ENCODE results near the gene SMG9.

DNA sequence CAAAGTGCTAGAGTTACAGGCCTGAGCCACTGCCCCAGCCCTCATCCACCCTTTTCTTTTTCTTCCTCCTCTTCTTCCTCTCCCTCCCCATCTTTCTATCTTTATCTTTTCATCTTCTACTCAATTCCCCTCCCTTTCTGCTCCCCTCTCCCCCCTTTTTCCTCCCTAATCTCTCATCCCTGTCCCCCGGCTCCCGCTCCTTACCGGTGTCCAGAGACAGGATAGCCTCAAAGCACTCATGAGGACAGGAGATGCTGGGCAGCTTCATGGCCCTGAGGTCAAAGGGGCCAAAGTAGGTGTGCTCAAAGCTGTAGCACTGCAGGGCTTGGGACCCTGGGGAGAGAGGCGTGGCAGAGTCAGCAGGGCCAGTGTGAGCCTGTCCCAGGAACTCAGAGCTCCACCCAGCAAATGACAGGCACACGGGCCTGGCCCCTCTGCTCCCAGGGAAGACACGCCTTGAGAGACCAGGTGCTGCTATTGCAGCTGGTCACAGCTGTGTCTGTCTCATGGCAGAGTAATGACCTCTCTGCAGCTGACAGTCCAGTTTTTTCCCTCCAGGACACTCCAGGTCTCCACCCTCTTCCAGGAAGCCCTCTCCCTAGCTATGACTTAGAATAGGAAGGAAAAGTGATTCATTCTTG, 44.9 kb upstream of the SMG9 start:
- TF ChIP-seq ZBTB7A (CRISPR knock-in tag; IDR thresholded peaks at IDR 0.05) (no peak), ZNF274 (CRISPR knock-in tag; IDR thresholded peaks at IDR 0.05) (no peak), ZFX (CRISPR knock-in tag; IDR thresholded peaks at IDR 0.05; ENCODE audit: low read depth) (no peak), ZNF790 (CRISPR knock-in tag; IDR thresholded peaks at IDR 0.05; ENCODE audit: borderline replicate concordance) (no peak), POLR2A (IDR thresholded peaks at IDR 0.05; ENCODE audit: insufficient read depth in 1 of 2, low read depth in 2 of 2, low read length in 2 of 2) (no peak), ZNF484 (CRISPR knock-in tag; IDR thresholded peaks at IDR 0.05; ENCODE audit: borderline replicate concordance, low read depth) (no peak), ZNF468 (CRISPR knock-in tag; IDR thresholded peaks at IDR 0.05) (no peak), ZZZ3 (CRISPR knock-in tag; IDR thresholded peaks at IDR 0.05; ENCODE audit: borderline replicate concordance) (no peak)
- TF ChIP-seq, protein P1, sequence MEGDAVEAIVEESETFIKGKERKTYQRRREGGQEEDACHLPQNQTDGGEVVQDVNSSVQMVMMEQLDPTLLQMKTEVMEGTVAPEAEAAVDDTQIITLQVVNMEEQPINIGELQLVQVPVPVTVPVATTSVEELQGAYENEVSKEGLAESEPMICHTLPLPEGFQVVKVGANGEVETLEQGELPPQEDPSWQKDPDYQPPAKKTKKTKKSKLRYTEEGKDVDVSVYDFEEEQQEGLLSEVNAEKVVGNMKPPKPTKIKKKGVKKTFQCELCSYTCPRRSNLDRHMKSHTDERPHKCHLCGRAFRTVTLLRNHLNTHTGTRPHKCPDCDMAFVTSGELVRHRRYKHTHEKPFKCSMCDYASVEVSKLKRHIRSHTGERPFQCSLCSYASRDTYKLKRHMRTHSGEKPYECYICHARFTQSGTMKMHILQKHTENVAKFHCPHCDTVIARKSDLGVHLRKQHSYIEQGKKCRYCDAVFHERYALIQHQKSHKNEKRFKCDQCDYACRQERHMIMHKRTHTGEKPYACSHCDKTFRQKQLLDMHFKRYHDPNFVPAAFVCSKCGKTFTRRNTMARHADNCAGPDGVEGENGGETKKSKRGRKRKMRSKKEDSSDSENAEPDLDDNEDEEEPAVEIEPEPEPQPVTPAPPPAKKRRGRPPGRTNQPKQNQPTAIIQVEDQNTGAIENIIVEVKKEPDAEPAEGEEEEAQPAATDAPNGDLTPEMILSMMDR (CRISPR knock-in tag; IDR thresholded peaks at IDR 0.05), result no peak
- TF ChIP-seq, protein P2, sequence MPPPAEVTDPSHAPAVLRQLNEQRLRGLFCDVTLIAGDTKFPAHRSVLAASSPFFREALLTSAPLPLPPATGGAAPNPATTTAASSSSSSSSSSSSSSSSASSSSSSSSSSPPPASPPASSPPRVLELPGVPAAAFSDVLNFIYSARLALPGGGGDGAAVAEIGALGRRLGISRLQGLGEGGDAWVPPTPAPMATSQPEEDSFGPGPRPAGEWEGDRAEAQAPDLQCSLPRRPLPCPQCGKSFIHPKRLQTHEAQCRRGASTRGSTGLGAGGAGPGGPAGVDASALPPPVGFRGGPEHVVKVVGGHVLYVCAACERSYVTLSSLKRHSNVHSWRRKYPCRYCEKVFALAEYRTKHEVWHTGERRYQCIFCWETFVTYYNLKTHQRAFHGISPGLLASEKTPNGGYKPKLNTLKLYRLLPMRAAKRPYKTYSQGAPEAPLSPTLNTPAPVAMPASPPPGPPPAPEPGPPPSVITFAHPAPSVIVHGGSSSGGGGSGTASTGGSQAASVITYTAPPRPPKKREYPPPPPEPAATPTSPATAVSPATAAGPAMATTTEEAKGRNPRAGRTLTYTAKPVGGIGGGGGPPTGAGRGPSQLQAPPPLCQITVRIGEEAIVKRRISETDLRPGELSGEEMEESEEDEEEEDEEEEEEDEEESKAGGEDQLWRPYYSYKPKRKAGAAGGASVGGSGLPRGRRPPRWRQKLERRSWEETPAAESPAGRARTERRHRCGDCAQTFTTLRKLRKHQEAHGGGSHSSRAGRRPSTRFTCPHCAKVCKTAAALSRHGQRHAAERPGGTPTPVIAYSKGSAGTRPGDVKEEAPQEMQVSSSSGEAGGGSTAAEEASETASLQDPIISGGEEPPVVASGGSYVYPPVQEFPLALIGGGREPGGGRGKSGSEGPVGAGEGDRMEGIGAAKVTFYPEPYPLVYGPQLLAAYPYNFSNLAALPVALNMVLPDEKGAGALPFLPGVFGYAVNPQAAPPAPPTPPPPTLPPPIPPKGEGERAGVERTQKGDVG (CRISPR knock-in tag; IDR thresholded peaks at IDR 0.05; ENCODE audit: borderline replicate concordance), result no peak

Data from HepG2 (cell line).